Measurements from ENCODE around the gene TBC1D7.

GRCh38 chr6:13284646-13285045 lies 43.7 kb downstream of the TBC1D7 start:
- TF ChIP-seq EZH2phosphoT487 (IDR thresholded peaks at IDR 0.05; ENCODE audit: borderline replicate concordance, low read length) = no peak
- TF ChIP-seq, protein P1, sequence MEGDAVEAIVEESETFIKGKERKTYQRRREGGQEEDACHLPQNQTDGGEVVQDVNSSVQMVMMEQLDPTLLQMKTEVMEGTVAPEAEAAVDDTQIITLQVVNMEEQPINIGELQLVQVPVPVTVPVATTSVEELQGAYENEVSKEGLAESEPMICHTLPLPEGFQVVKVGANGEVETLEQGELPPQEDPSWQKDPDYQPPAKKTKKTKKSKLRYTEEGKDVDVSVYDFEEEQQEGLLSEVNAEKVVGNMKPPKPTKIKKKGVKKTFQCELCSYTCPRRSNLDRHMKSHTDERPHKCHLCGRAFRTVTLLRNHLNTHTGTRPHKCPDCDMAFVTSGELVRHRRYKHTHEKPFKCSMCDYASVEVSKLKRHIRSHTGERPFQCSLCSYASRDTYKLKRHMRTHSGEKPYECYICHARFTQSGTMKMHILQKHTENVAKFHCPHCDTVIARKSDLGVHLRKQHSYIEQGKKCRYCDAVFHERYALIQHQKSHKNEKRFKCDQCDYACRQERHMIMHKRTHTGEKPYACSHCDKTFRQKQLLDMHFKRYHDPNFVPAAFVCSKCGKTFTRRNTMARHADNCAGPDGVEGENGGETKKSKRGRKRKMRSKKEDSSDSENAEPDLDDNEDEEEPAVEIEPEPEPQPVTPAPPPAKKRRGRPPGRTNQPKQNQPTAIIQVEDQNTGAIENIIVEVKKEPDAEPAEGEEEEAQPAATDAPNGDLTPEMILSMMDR (IDR thresholded peaks at IDR 0.05; ENCODE audit: low read depth, low read length, poor library complexity, severe bottlenecking) = no peak

All from DOHH2 (cell line).